ENCODE data around the gene MTA2. TPM values are rescaled to one million over a fixed set of nuclear protein-coding genes. Genes with fewer than 3 reads are reported as not detected.
A peak's percentile ranks its signal among the peaks of the same experiment; 100 is the strongest.
"Not testable (repeated sequence)": the region's sequence is repeated elsewhere in the genome, so short reads cannot be mapped to it uniquely, and the experiment has no call there.

Gene MTA2
- total RNA-seq, 1 experiment from 2014 or later = 193 TPM

DNA sequence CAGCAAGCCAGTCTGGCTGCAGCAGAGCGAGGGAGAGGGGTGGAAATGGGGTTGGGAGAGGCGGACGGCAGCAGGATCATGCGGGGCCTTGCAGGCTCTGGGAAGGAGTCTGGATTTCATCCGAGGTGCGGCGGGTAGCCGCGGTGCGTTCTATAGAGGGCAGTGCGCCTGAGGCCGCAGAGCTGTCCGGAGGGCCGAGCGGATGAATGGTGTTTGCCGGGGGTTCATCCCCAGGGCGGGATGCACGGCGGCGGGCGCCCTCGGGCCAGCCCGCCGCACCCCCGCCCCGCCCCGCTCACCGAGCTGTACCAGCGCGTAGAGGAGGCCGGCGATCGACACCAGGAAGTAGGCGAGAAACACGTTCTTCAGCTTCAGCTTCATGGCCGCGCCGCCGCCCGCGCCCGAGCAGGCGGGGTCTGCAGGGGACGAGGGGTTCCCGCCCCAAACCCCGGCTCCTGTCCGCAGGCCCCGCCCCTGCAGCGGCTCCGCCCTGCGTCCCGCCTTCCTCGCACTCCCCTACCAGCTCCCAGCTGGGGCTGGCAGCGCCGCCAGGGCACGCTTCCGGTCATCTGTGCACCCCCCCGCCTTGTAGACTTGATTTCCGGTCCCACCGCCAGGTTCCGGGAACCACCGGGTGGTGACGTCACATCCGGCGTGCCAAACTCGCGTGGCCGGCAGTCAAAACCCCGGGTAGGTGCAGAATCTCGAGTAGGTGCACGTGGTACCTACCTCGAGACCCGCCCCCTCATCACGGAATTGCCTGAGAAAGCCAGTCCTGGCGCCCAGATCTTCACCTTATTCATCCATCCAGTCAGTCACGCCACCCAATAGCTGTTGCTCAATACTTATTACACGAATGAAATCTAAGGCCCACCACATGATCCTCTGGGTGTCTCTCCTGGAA, 20.2 kb upstream of the MTA2 start, which contains the start of gene B3GAT3:
Gene B3GAT3 (minus strand): TSS at position 420 of the 904 bp plus-strand sequence. CDS start 39 bp downstream, at position 381.
- peak within 1 kb of the TSS; percentile 84 for H3K4me2 ChIP-seq (ENCODE audit: low read length)
- intact Hi-C loops (cut with micrococcal nuclease) = loop anchor here (2.0 kb wide), 1 partner anchor 31 kb away; the partner anchor contains the start of gene INTS5

DNA sequence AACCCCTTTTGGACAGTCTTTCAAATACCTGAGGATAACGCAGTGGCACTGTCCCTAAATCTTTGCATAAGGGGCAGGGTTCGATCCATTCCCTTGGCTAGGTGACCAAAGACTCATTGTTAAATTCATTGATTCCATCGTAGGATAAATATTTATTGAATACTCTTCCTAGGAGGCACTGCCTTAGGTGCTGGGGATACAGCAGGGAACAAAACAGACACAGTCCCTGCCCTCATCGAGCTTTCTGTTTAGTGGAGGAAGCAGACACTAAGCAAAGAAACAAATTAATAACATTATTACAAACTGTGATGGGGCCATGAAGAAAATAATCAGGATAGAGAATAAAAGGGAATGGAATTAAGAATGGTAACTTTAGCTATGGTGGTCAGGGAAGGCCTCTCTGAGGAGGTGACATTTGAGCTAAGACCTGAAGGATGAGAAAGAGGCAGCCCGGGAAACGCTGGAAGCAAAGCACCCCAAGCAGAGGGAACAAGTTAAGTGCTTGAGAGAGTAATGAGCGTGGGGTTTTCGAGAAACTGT, 19.4 kb upstream of the MTA2 start:
- H3K27ac ChIP-seq (ENCODE audit: low read length) = peak overlapping the region; percentile 79
- H3F3A ChIP-seq (ENCODE audit: low read length, unreplicated experiment) = peaks cover 13% of the 10 kb centered on the region
- H3K9ac ChIP-seq (ENCODE audit: low read length) = peak overlapping the region; percentile 85
- peak overlapping the region; percentile 88 for H3K4me3 ChIP-seq (ENCODE audit: low read length)
- peaks cover 21% of the 10 kb centered on the region for H3K4me1 ChIP-seq (ENCODE audit: insufficient read depth, low read length)
- no peak for TF ChIP-seq EZH2phosphoT487 (IDR thresholded peaks at IDR 0.05; ENCODE audit: borderline replicate concordance, low read length)
- no peak for TF ChIP-seq EZH2 (IDR thresholded peaks at IDR 0.05; ENCODE audit: low read length, unreplicated experiment)
- TF ChIP-seq, protein P1, sequence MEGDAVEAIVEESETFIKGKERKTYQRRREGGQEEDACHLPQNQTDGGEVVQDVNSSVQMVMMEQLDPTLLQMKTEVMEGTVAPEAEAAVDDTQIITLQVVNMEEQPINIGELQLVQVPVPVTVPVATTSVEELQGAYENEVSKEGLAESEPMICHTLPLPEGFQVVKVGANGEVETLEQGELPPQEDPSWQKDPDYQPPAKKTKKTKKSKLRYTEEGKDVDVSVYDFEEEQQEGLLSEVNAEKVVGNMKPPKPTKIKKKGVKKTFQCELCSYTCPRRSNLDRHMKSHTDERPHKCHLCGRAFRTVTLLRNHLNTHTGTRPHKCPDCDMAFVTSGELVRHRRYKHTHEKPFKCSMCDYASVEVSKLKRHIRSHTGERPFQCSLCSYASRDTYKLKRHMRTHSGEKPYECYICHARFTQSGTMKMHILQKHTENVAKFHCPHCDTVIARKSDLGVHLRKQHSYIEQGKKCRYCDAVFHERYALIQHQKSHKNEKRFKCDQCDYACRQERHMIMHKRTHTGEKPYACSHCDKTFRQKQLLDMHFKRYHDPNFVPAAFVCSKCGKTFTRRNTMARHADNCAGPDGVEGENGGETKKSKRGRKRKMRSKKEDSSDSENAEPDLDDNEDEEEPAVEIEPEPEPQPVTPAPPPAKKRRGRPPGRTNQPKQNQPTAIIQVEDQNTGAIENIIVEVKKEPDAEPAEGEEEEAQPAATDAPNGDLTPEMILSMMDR (conservative IDR thresholded peaks at IDR 0.05; ENCODE audit: low read depth, low read length) = no peak
- intact Hi-C loops (cut with micrococcal nuclease) = no loop called here
- peak overlapping the region; percentile 84 for H3K4me2 ChIP-seq (ENCODE audit: low read length)
- H4K20me1 ChIP-seq (ENCODE audit: low read length) = no peaks in the 10 kb centered on the region
- H3K36me3 ChIP-seq (ENCODE audit: low read depth, low read length) = peaks cover 14% of the 10 kb centered on the region; the same call in 1 of the 2 replicates
- TSS peak; percentile 25 for BruUV-seq (replicated peaks)
- peak overlapping the region; percentile 74 for H2AFZ ChIP-seq (ENCODE audit: low read length)
- ATAC-seq = no peak
- H3K79me2 ChIP-seq (ENCODE audit: low read length) = peaks cover 24% of the 10 kb centered on the region
- H3K9me2 ChIP-seq (replicated peaks; ENCODE audit: low read length) = no peaks in the 10 kb centered on the region
- POLR2A ChIA-PET (ENCODE audit: unreplicated experiment) = interaction anchor here (0.6 to 1.2 kb wide), 3 partner anchors 17 to 85 kb away, joined by 3 to 9 read pairs (median 5); partner anchors contain the start of gene INTS5
- no peak for DNase-seq
- CTCF ChIA-PET = interaction anchor here (1.3 to 2.0 kb wide), 2 partner anchors 9 to 44 kb away, joined by 3 to 5 read pairs; partner anchors contain the start of genes C11orf98 and CSKMT
- H3K27me3 ChIP-seq (ENCODE audit: low read length) = no peaks in the 10 kb centered on the region
- no peaks in the 10 kb centered on the region for H3K9me3 ChIP-seq (ENCODE audit: low read length)

More for the DNA sequence above, 20.2 kb upstream of the MTA2 start, which contains the start of gene B3GAT3:
- peaks cover 21% of the 10 kb centered on the region for H3K36me3 ChIP-seq (ENCODE audit: low read depth, low read length)
- peak within 1 kb of the TSS; percentile 79 for H3K27ac ChIP-seq (ENCODE audit: low read length)
- H4K20me1 ChIP-seq (ENCODE audit: low read length) = no peaks in the 10 kb centered on the region
- H3K79me2 ChIP-seq (ENCODE audit: low read length) = peaks cover 24% of the 10 kb centered on the region
- CTCF ChIA-PET = interaction anchor here (0.5 to 2.0 kb wide), 4 partner anchors 10 to 149 kb away, joined by 3 to 6 read pairs (median 6); partner anchors contain the start of genes C11orf98, CSKMT and TAF6L
- DNase-seq (peak; percentile 99), ATAC-seq (peak; percentile 95)
- BruUV-seq (replicated peaks) = no TSS peak
- H3K27me3 ChIP-seq (ENCODE audit: low read length) = no peaks in the 10 kb centered on the region
- H3K9ac ChIP-seq (ENCODE audit: low read length) = peak within 1 kb of the TSS; percentile 85
- H2AFZ ChIP-seq (ENCODE audit: low read length) = peak within 1 kb of the TSS; percentile 74
- no peaks in the 10 kb centered on the region for H3K9me2 ChIP-seq (replicated peaks; ENCODE audit: low read length)
- H3K4me1 ChIP-seq (ENCODE audit: insufficient read depth, low read length) = peaks cover 21% of the 10 kb centered on the region
- H3K4me3 ChIP-seq (ENCODE audit: low read length) = peak within 1 kb of the TSS; percentile 88
- H3K9me3 ChIP-seq (ENCODE audit: low read length) = no peaks in the 10 kb centered on the region
- POLR2A ChIA-PET (ENCODE audit: unreplicated experiment) = interaction anchor here (0.6 to 1.2 kb wide), 6 partner anchors 16 to 698 kb away, joined by 3 to 20 read pairs (median 5); partner anchors contain the start of genes EEF1G, INTS5 and TUT1
- H3F3A ChIP-seq (ENCODE audit: low read length, unreplicated experiment) = peaks cover 13% of the 10 kb centered on the region
- no peak for TF ChIP-seq EZH2phosphoT487 (IDR thresholded peaks at IDR 0.05; ENCODE audit: borderline replicate concordance, low read length)
- no peak for TF ChIP-seq EZH2 (IDR thresholded peaks at IDR 0.05; ENCODE audit: low read length, unreplicated experiment)

DNA sequence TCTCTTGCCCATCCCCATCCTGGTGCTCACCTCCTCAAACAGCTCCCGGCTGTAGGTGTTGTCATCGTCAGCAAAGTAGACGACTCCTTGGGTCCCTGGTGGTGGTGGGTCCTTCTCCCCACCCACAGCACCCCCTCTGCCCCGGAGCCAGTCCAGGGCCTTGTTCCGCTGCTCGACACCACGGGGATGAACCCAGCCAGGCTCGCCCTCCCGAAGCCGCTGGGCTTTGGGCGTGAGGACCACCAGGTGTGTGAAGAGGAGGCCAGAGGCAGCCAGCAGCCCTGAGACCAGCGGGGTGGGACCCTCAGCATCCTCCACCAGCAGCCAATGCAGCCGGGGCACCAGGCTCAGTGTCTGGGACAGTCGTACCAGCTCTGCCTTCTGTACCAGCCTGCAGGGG, 15.3 kb upstream of the MTA2 start:
- H4K20me1 ChIP-seq (ENCODE audit: low read length); H3K27ac ChIP-seq (ENCODE audit: low read length); H3K9me3 ChIP-seq (ENCODE audit: low read length); intact Hi-C loops (cut with micrococcal nuclease); H3K27me3 ChIP-seq (ENCODE audit: low read length); CTCF ChIA-PET; H3F3A ChIP-seq (ENCODE audit: low read length, unreplicated experiment); H3K36me3 ChIP-seq (ENCODE audit: low read depth, low read length); ATAC-seq; DNase-seq; H3K9me2 ChIP-seq (replicated peaks; ENCODE audit: low read length); H3K9ac ChIP-seq (ENCODE audit: low read length); H3K4me3 ChIP-seq (ENCODE audit: low read length); H2AFZ ChIP-seq (ENCODE audit: low read length); POLR2A ChIA-PET (ENCODE audit: unreplicated experiment); BruUV-seq (replicated peaks); H3K4me2 ChIP-seq (ENCODE audit: low read length): not testable (repeated sequence)
- Histone ChIP-seq H3K4me1 (ENCODE audit: insufficient read depth, low read length) (peaks cover 35% of the 10 kb centered on the region), H3K79me2 (ENCODE audit: low read length) (peaks cover 24% of the 10 kb centered on the region)

Measured in PC-3 (cell line).